Epithelial cell of esophagus (primary cell): ENCODE data around the gene TRIP12.

ENCODE experiments used
- DNase-seq: peaks from one replicate; pipeline ENCODE4 v3.0.0; 2010; ENCODE audit warnings: low read depth
- H3K4me3 ChIP-seq: 2 replicates; pipeline ENCODE4 v1.5.1; 2011; ENCODE audit warnings: mild to moderate bottlenecking, low read length, control low read depth
- TF ChIP-seq, protein P1 (sequence below): IDR thresholded peaks from 2 replicates; pipeline ENCODE4 v1.5.1; 2011; ENCODE audit warnings: low read depth, mild to moderate bottlenecking, low read length, control low read depth, inconsistent platforms; ENCODE audit not compliant: insufficient read depth; ENCODE audit errors: missing control alignments

Gene TRIP12

DNA sequence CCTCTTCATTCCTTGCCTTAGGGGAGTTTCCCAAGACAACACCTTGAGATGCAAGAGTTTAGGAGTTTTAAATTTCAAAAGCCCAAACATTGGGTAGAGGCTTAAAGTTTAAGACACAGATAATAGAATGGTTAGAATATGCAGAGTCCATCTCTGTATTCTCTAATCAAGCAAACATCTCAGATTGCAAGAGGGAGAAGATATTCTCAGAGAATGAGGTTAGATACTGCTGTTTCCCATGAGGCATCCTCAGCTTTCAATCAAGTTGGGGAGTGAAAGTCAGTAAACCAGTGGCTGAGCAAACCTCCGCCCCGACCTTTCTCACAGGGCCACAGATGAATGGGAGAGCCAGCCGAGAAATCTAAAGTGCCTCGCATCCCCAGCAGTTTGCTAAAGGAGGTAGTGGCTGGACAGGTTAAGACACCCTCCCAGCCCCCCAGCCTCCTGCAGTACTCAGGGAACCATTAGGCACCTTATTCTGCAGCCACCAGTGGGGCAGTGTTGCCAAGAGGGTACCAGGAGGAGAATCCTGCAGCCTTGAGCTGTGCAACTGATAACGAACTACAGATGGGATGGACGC lies 30.5 kb upstream of the TRIP12 start:
- no peak overlapping the region for H3K4me3 ChIP-seq
- TF ChIP-seq, protein P1, sequence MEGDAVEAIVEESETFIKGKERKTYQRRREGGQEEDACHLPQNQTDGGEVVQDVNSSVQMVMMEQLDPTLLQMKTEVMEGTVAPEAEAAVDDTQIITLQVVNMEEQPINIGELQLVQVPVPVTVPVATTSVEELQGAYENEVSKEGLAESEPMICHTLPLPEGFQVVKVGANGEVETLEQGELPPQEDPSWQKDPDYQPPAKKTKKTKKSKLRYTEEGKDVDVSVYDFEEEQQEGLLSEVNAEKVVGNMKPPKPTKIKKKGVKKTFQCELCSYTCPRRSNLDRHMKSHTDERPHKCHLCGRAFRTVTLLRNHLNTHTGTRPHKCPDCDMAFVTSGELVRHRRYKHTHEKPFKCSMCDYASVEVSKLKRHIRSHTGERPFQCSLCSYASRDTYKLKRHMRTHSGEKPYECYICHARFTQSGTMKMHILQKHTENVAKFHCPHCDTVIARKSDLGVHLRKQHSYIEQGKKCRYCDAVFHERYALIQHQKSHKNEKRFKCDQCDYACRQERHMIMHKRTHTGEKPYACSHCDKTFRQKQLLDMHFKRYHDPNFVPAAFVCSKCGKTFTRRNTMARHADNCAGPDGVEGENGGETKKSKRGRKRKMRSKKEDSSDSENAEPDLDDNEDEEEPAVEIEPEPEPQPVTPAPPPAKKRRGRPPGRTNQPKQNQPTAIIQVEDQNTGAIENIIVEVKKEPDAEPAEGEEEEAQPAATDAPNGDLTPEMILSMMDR, result no peak
- DNase-seq, result no peak

- no peak for DNase-seq
- no peak overlapping the region for H3K4me3 ChIP-seq
- TF ChIP-seq, protein P1, result no peak
Measured at GRCh38 chr2:229947544-229947943, 25.7 kb upstream of the TRIP12 start.

- no peak for DNase-seq
- no peak overlapping the region for H3K4me3 ChIP-seq
- TF ChIP-seq, protein P1, result no peak
Measured at GRCh38 chr2:229945975-229946374, 24.2 kb upstream of the TRIP12 start.

DNA sequence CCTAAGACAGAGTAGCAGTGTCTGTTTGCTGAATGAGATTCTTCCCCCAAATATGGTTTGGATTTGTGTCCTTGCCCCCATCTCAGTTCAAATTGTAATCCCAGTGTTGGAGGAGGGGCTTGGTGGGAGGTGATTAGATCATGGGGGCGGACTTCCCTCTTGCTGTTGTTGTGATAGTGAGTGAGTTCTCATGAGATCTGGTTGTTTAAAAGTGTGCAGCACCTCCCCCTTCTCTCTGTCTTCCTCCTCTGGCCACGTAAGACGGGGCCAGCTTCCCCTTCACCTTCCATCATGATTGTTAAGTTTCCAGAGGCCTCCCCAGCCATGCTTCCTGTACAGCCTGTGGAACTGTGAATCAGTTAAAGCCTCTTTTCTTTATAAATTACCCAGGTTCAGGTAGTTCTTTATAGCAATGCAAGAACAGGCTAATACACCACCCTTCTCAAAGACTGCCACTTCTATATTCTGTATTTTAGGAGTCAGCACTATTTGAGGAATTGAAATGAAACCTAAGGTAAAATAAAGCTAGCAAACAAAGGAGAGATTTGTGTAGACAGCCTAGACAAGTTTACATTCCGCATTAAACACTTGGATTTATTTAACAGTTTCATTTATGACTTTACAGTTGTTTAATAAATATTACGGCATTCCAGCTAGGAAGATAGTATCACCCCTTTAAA lies 22.1 kb upstream of the TRIP12 start:
- DNase-seq, result no peak
- TF ChIP-seq, protein P1, result no peak
- no peak overlapping the region for H3K4me3 ChIP-seq

DNA sequence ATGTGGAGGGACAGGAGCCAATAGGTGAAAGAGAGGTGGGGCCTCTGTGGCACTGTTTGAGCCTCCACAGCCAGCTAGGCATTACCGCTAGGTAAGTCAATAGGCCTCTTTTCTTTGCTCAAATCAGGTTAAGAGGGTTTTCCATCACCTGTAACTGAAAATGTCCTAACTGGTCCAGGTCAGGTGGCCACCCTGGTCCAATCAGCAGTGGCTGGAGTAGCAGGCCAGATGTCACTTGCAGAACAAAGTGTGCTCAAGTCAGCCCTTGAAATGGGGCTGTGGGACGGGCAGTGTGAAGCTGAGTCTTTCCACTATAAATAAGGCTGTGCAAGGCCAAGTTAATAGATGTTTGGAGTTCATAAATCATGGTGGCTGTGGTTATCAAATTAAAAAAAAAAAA lies 21.4 kb upstream of the TRIP12 start:
- no peak overlapping the region for H3K4me3 ChIP-seq
- DNase-seq, result no peak
- TF ChIP-seq, protein P1, result no peak

DNA sequence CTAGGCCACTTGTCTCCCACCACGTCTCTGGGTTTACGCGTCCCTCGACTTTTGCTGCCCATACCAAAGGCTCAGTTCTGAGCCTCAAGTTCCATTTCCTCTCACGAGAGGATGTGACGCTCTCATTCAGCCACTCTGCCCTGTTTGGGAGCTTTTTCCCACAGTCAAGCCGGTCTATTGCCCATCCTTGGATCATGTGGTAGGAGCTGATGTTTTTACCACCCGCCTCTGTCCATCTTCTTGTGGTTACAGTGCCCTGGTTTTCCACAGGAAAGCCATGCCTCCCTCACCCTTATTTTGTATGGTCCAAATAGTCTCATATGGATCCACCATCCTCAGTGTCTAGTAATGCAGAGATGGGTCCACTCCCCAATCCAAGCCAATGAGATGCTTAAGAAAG lies 20.9 kb upstream of the TRIP12 start:
- TF ChIP-seq, protein P1, result no peak
- no peak for DNase-seq
- no peak overlapping the region for H3K4me3 ChIP-seq

DNA sequence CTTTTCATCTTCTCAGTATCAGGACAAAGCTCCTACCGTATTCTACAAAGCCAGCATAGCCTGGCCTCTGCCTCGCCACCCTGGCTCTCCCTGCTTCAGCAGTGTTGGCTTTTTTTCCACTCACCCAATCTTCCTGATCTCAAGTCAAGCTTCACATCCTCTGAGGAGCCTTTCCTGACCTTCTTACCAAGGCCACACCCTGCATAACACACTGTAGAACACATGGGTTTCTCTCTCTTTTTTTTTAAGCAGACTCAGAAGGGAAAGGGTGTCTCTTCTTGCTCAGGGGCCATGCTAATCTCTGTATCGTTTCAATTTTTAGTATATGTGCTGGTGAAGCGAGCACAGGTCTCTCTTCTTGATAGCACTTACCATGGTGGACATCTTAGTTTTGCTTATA lies 15.7 kb upstream of the TRIP12 start:
- TF ChIP-seq, protein P1, result no peak
- H3K4me3 ChIP-seq, result no peak overlapping the region
- no peak for DNase-seq
